H9 (cell line): Measurements from ENCODE around the gene PER2. TPM values are rescaled to one million over a fixed set of nuclear protein-coding genes. Genes with fewer than 3 reads are reported as not detected.

ENCODE experiments used
- DNase-seq: peaks from one replicate; pipeline ENCODE4 v3.0.0-alpha.2; 2017
- H2AFZ ChIP-seq: one replicate; pipeline ENCODE4 v1.6.1; 2013; ENCODE audit warnings: mild to moderate bottlenecking, low read length, control low read depth, moderate library complexity
- H2AK5ac ChIP-seq: 2 replicates; pipeline ENCODE4 v1.6.1; 2013; ENCODE audit warnings: low read length, control low read depth, mixed read lengths; ENCODE audit not compliant: insufficient read length
- H2BK120ac ChIP-seq: one replicate; pipeline ENCODE4 v1.6.1; 2013; ENCODE audit warnings: low read depth, mild to moderate bottlenecking, low read length, control low read depth, inconsistent platforms; ENCODE audit not compliant: poor library complexity, severe bottlenecking
- H2BK12ac ChIP-seq: 2 replicates; pipeline ENCODE4 v1.6.1; 2013; ENCODE audit warnings: low read length, control low read depth, mixed read lengths, low read depth; ENCODE audit not compliant: insufficient read length
- H2BK15ac ChIP-seq: 2 replicates; pipeline ENCODE4 v1.6.1; 2013; ENCODE audit warnings: low read depth, low read length, control low read depth
- H2BK20ac ChIP-seq: one replicate; pipeline ENCODE4 v1.6.1; 2013; ENCODE audit warnings: low read depth, mild to moderate bottlenecking, low read length, control low read depth, inconsistent platforms; ENCODE audit not compliant: poor library complexity, severe bottlenecking
- H2BK5ac ChIP-seq: 2 replicates; pipeline ENCODE4 v1.6.1; 2013; ENCODE audit warnings: low read length, control low read depth, mixed read lengths; ENCODE audit not compliant: insufficient read length
- H3K14ac ChIP-seq: 2 replicates; pipeline ENCODE4 v1.6.1; 2013; ENCODE audit warnings: low read length, control low read depth; ENCODE audit not compliant: insufficient read depth
- H3K18ac ChIP-seq: 2 replicates; pipeline ENCODE4 v1.6.1; 2013; ENCODE audit warnings: low read depth, mild to moderate bottlenecking, mixed read lengths, low read length, control low read depth; ENCODE audit not compliant: insufficient read length
- H3K23ac ChIP-seq: 2 replicates; pipeline ENCODE4 v1.6.1; 2013; ENCODE audit warnings: low read length, control low read depth, mixed read lengths, low read depth; ENCODE audit not compliant: insufficient read length
- H3K23me2 ChIP-seq: 2 replicates; pipeline ENCODE4 v1.6.1; 2013; ENCODE audit warnings: low read depth, mild to moderate bottlenecking, mixed read lengths, low read length, control low read depth; ENCODE audit not compliant: insufficient read length, poor library complexity, severe bottlenecking
- H3K27ac ChIP-seq: 2 replicates; pipeline ENCODE4 v1.5.1; 2013; ENCODE audit warnings: low read length, control low read depth, mixed read lengths, low read depth; ENCODE audit not compliant: insufficient read length
- H3K27me3 ChIP-seq: 2 replicates; pipeline ENCODE4 v1.6.1; 2013; ENCODE audit warnings: low read length, control low read depth, inconsistent platforms; ENCODE audit not compliant: insufficient read depth
- H3K4ac ChIP-seq: 2 replicates; pipeline ENCODE4 v1.6.1; 2013; ENCODE audit warnings: low read depth, mild to moderate bottlenecking, control low read depth, inconsistent platforms, low read length, moderate library complexity
- H3K4me1 ChIP-seq: 2 replicates; pipeline ENCODE4 v1.6.1; 2013; ENCODE audit warnings: low read length, control low read depth, inconsistent platforms; ENCODE audit not compliant: insufficient read depth
- H3K4me2 ChIP-seq: 2 replicates; pipeline ENCODE4 v1.6.1; 2013; ENCODE audit warnings: low read length, control low read depth, mixed read lengths; ENCODE audit not compliant: insufficient read length, insufficient read depth
- H3K56ac ChIP-seq: 2 replicates; pipeline ENCODE4 v1.6.1; 2013; ENCODE audit warnings: low read depth, mild to moderate bottlenecking, mixed read lengths, low read length, control low read depth; ENCODE audit not compliant: insufficient read length
- H3K79me1 ChIP-seq: 2 replicates; pipeline ENCODE4 v1.6.1; 2013; ENCODE audit warnings: low read depth, mild to moderate bottlenecking, moderate library complexity, low read length, control low read depth, inconsistent platforms; ENCODE audit not compliant: insufficient read depth, poor library complexity, severe bottlenecking
- H3K79me2 ChIP-seq: 2 replicates; pipeline ENCODE4 v1.6.1; 2013; ENCODE audit warnings: low read length, control low read depth, inconsistent platforms; ENCODE audit not compliant: insufficient read depth
- H3K9ac ChIP-seq: 2 replicates; pipeline ENCODE4 v1.6.1; 2013; ENCODE audit warnings: low read length, control low read depth, mixed read lengths; ENCODE audit not compliant: insufficient read length; ENCODE audit errors: extremely low read depth
- H3K9me3 ChIP-seq: one replicate; pipeline ENCODE4 v1.6.1; 2013; ENCODE audit warnings: low read depth, low read length, inconsistent platforms; ENCODE audit not compliant: control insufficient read depth
- H3T11ph ChIP-seq: one replicate; pipeline ENCODE4 v1.6.1; 2013; ENCODE audit warnings: mild to moderate bottlenecking, low read length, control low read depth, inconsistent platforms
- H4K20me1 ChIP-seq: one replicate; pipeline ENCODE4 v1.6.1; 2013; ENCODE audit not compliant: control insufficient read depth, insufficient read length, insufficient read depth
- H4K5ac ChIP-seq: 2 replicates; pipeline ENCODE4 v1.6.1; 2013; ENCODE audit warnings: low read depth, mild to moderate bottlenecking, mixed read lengths, low read length, control low read depth; ENCODE audit not compliant: insufficient read length
- H4K8ac ChIP-seq: replicated peaks from 2 replicates; pipeline ENCODE4 v1.6.1; 2013; ENCODE audit warnings: low read length, control low read depth, mixed read lengths, low read depth; ENCODE audit not compliant: insufficient read length
- H4K91ac ChIP-seq: 2 replicates; pipeline ENCODE4 v1.6.1; 2013; ENCODE audit warnings: low read depth, mild to moderate bottlenecking, moderate library complexity, mixed read lengths, low read length, control low read depth; ENCODE audit not compliant: insufficient read length
- H3K27ac Mint-ChIP-seq, 3 experiments: 2 replicates in 2 of 3; 3 replicates in 1 of 3; pipeline ENCODE4 v1.8.0; 2020 to 2021; ENCODE audit warnings: mixed read lengths in 3 of 3, mild to moderate bottlenecking in 1 of 3, moderate library complexity in 1 of 3
- H3K27me3 Mint-ChIP-seq: 2 replicates; pipeline ENCODE4 v1.8.0; 2021; ENCODE audit warnings: low read depth, mild to moderate bottlenecking, moderate library complexity, mixed read lengths
- H3K36me3 Mint-ChIP-seq, 3 experiments: 2 replicates in 2 of 3; 3 replicates in 1 of 3; pipeline ENCODE4 v1.8.0; 2020 to 2021; ENCODE audit warnings: low read depth in 3 of 3, mixed read lengths in 3 of 3; ENCODE audit not compliant: insufficient read depth in 1 of 3
- H3K4me1 Mint-ChIP-seq, 2 experiments: 2 replicates each; pipeline ENCODE4 v1.8.0; 2020; ENCODE audit warnings: mixed read lengths in 2 of 2
- H3K4me3 Mint-ChIP-seq, 2 experiments: 2 replicates in 1 of 2; 3 replicates in 1 of 2; pipeline ENCODE4 v1.8.0; 2020 to 2021; ENCODE audit warnings: mild to moderate bottlenecking in 2 of 2, mixed read lengths in 2 of 2, moderate library complexity in 1 of 2
- H3K9me3 Mint-ChIP-seq, 2 experiments: 2 replicates in 1 of 2; 3 replicates in 1 of 2; pipeline ENCODE4 v1.8.0; 2020; ENCODE audit warnings: mild to moderate bottlenecking in 2 of 2, mixed read lengths in 2 of 2, moderate library complexity in 1 of 2
- WGBS: extraction: QIAGEN DNeasy Blood & Tissue Kit; methylation state at CpG from one replicate; pipeline ENCODE4 v1.1.7; 2013; ENCODE audit warnings: missing lambda C conversion rate, low lambda C conversion rate, mixed read lengths; ENCODE audit not compliant: insufficient read length; ENCODE audit errors: extremely low coverage; 5-methylcytosine and 5-hydroxymethylcytosine counted together
- total RNA-seq: library from RNA; stranded (reverse); gene quantifications from 2 replicates; pipeline ENCODE4 v1.2.1, GENCODE V29; 2021
- TF ChIP-seq, protein P1 (sequence below): fragments of 200-600 bp; sonication (generic); conservative IDR thresholded peaks from 3 replicates; pipeline ENCODE4 v1.8.0; 2021; ENCODE audit warnings: antibody characterized with exemption, mild to moderate bottlenecking

PER2 gene
- total RNA-seq, 1 experiment from 2014 or later, result 12.9 TPM

DNA sequence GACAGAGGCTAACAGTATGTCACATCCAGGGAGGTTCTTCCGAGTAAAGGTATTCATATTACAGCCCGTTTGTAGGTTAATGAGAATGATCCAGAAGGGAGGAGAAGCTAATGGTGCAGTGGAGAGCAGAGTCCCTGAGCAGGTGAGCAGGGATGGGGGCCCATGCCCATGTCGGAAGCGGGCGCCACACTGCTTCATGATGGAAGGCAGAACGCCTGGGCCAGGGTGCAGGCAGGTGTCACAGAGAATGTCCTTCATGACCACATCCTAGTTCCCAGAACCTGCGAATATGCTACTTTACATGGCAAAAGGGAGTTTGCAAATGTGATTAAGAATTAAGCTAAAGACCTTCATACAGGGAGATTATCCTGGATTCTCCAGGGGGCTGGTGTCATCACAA is 52.6 kb downstream of the PER2 start:
- Mint-ChIP-seq H3K27me3 (peaks cover 72% of the 10 kb centered on the region), H3K36me3 (peaks cover 0 to 5% (median 3%) of the 10 kb centered on the region in 3 experiments; a peak in 4 of 7 replicates)
- H3K27me3 ChIP-seq, result peaks cover 18% of the 10 kb centered on the region; the same call in 1 of the 2 replicates

More for the DNA sequence above, 52.6 kb downstream of the PER2 start:
- TF ChIP-seq, protein P1, sequence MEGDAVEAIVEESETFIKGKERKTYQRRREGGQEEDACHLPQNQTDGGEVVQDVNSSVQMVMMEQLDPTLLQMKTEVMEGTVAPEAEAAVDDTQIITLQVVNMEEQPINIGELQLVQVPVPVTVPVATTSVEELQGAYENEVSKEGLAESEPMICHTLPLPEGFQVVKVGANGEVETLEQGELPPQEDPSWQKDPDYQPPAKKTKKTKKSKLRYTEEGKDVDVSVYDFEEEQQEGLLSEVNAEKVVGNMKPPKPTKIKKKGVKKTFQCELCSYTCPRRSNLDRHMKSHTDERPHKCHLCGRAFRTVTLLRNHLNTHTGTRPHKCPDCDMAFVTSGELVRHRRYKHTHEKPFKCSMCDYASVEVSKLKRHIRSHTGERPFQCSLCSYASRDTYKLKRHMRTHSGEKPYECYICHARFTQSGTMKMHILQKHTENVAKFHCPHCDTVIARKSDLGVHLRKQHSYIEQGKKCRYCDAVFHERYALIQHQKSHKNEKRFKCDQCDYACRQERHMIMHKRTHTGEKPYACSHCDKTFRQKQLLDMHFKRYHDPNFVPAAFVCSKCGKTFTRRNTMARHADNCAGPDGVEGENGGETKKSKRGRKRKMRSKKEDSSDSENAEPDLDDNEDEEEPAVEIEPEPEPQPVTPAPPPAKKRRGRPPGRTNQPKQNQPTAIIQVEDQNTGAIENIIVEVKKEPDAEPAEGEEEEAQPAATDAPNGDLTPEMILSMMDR, result no peak
- no CpG with 5 or more reads among the region's 7 CpGs for WGBS
- peaks cover 1% of the 10 kb centered on the region; the same call in 1 of the 2 replicates for H3K4me1 ChIP-seq
- H3K56ac ChIP-seq, result no peak overlapping the region
- no peaks in the 10 kb centered on the region for H4K20me1 ChIP-seq
- H3K9ac ChIP-seq, result no peak overlapping the region
- H3K4me3 Mint-ChIP-seq, result no peak overlapping the region
- no peak overlapping the region for H3K23ac ChIP-seq
- no peak overlapping the region for H3K4ac ChIP-seq
- H3K18ac ChIP-seq, result no peak overlapping the region
- no peak overlapping the region for H2BK20ac ChIP-seq
- H4K8ac ChIP-seq, result no peak overlapping the region
- no peak overlapping the region for H4K91ac ChIP-seq
- no peak overlapping the region for H3K14ac ChIP-seq
- no peaks in the 10 kb centered on the region; a peak in 1 of 4 replicates for H3K4me1 Mint-ChIP-seq
- no peak for DNase-seq
- no peak overlapping the region for H3K27ac ChIP-seq
- no peak overlapping the region for H3K4me2 ChIP-seq
- no peak overlapping the region for H2AFZ ChIP-seq
- peaks cover 0 to 2% of the 10 kb centered on the region in 2 experiments; a peak in 4 of 5 replicates for H3K9me3 Mint-ChIP-seq
- no peaks in the 10 kb centered on the region for H3K9me3 ChIP-seq
- no peak overlapping the region for H3T11ph ChIP-seq
- no peak overlapping the region for H3K27ac Mint-ChIP-seq
- no peak overlapping the region for H2BK120ac ChIP-seq
- H3K23me2 ChIP-seq, result peaks cover 9% of the 10 kb centered on the region
- H3K79me2 ChIP-seq, result no peaks in the 10 kb centered on the region; the same call in 1 of the 2 replicates
- H2BK15ac ChIP-seq, result no peak overlapping the region
- no peaks in the 10 kb centered on the region for H3K79me1 ChIP-seq
- no peak overlapping the region for H2BK5ac ChIP-seq
- H2AK5ac ChIP-seq, result no peak overlapping the region
- H2BK12ac ChIP-seq, result no peak overlapping the region
- H4K5ac ChIP-seq, result no peak overlapping the region
